ENCODE data around the gene FNDC3B. TPM values are rescaled to one million over a fixed set of nuclear protein-coding genes. Genes with fewer than 3 reads are reported as not detected.

Gene FNDC3B
- total RNA-seq, 1 experiment from 2014 or later = 22.9 TPM

DNA sequence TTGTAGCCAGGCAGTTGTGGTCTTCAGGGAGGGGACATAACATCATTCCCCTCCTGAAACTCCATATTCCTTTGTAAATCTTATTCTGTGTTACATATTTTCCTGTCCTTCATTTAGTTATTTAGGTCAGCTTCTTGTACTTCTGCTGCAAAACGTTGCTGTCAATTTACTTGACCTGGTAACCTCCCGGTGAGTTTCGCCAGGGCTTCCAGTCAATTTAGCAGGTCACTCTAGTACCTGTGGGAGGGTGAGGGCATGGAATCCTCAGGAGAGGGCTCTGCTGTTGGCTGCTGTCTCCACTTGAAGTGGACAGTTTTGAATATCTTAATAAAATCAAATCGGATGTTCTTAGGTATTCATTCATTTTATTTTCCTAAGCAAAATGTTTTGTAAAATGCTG is 29.6 kb downstream of the FNDC3B start:
- in situ Hi-C loops (cut with HindIII; ENCODE audit: low sequenced_read_pairs) = no loop called here
- no peak for DNase-seq (ENCODE audit: low spot score)

- no peak for DNase-seq (ENCODE audit: low spot score)
- in situ Hi-C loops (cut with HindIII; ENCODE audit: low sequenced_read_pairs) = no loop called here
These were observed 30.1 kb downstream of the FNDC3B start for GRCh38 chr3:172069478-172069877.

- in situ Hi-C loops (cut with HindIII; ENCODE audit: low sequenced_read_pairs) = no loop called here
- no peak for DNase-seq (ENCODE audit: low spot score)
These were observed 30.9 kb downstream of the FNDC3B start for GRCh38 chr3:172070269-172070668.

DNA sequence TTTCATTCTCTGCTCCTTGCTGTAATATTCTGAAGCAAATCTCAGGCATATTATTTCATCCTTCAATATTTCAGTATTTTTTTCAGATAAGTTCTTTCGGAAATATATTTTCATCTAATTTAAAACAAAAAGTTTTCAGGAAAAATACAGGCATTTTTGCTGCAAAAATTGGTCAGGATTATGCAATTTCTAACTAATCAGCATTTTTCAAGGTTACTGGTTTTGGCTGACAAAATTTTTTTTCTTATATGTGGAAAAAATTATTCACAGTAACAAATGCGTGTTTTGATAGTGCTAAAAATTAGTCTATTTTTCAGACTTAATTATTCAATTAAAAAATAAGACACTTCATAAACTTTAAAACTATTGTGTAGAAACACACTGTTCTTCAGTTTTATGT is 31.4 kb downstream of the FNDC3B start:
- in situ Hi-C loops (cut with HindIII; ENCODE audit: low sequenced_read_pairs) = no loop called here
- no peak for DNase-seq (ENCODE audit: low spot score)

- in situ Hi-C loops (cut with HindIII; ENCODE audit: low sequenced_read_pairs) = no loop called here
- DNase-seq (ENCODE audit: low spot score) = no peak
These were observed 32.5 kb downstream of the FNDC3B start for GRCh38 chr3:172071780-172072330.

DNA sequence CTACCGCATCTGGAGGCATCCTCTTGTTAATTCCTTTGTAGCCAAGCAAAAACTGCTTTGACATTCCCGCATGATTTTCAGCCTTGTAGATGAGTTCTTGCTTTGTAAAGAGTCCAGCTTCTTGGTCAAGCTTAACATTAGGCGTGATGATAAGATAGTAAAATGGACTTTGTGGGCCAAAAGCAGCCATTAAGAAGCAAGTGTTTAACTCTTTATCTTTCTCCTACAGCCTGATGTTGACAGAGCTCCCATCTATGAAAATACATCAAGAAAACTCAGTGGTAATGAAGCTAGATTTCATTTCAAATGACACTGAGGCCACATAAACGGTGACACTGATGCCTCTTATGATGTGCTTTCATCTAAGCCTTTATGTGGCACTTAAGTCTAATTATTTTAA is 33.2 kb downstream of the FNDC3B start:
- DNase-seq (ENCODE audit: low spot score) = no peak
- in situ Hi-C loops (cut with HindIII; ENCODE audit: low sequenced_read_pairs) = no loop called here

DNA sequence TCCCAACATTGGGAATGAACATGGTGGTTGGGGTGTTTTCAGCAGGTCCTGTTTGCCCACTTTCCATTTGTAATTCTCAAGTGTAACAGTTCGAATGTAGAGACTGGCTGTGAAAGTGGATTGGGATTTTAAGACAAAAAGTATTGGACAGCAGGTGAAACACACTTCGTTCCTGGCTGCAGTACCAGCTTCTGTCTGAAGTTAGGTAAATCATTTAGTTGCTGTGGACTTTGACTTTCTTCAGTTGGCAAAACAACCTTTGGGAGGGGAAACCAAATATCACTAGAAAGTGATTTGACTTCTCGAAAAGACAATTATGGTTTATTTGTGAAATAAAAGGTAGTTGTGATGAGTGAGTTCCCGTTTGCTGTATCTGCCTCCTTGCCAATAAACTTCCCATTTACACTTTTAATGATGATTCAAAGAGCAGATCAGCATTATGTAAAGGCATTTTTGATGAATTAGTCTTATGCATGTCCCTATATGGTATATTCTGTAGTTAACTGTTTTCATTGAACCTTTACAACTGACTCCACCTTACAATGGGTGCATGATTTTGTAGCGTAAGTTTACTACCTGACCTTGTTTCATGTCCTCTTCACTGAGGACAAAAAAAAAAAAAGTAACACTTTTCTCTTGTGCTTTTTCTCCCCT is 34.0 kb downstream of the FNDC3B start:
- DNase-seq (ENCODE audit: low spot score) = no peak
- in situ Hi-C loops (cut with HindIII; ENCODE audit: low sequenced_read_pairs) = no loop called here

DNA sequence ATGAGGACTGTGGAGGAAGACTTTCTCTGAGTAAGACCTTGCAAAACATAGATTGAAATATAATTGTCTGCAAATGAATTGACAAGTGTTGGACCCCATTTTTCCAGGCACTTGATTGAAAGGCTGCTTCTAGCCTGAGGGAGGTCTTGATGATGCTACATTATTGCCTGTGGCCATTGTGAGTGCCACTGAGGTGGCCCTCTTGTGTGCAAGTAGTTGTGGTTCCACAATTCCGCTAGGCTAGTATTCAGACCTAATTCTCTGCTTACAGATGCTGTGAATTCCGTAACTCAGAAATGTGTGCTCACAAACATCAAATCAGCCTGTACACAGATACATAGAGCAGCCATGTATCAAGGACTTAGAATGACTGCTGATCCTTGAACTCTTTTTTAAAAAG is 34.7 kb downstream of the FNDC3B start:
- in situ Hi-C loops (cut with HindIII; ENCODE audit: low sequenced_read_pairs) = no loop called here
- no peak for DNase-seq (ENCODE audit: low spot score)

DNA sequence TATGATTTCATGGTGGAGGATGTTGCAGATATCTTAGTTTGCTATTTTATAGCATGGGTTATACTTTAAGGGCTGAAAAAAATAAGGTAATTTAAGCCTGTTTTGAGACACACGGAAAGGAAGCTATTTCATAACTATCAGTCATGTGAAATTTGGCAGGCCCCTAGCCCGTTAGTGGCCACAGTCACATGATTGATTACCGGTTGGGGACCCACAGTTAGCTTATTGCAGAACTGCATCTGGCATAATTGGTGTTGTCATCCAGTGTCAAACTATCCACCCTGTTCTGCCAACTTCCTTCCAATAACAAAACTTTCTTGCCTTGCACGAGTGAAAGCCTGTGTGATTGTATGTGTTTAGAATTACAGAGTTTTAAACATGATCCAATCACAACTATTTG is 35.2 kb downstream of the FNDC3B start:
- in situ Hi-C loops (cut with HindIII; ENCODE audit: low sequenced_read_pairs) = no loop called here

GRCh38 chr3:172076212-172076611 is 36.8 kb downstream of the FNDC3B start:
- in situ Hi-C loops (cut with HindIII; ENCODE audit: low sequenced_read_pairs) = no loop called here
- DNase-seq (ENCODE audit: low spot score) = no peak

More for the DNA sequence above, 35.2 kb downstream of the FNDC3B start:
- no peak for DNase-seq (ENCODE audit: low spot score)

DNA sequence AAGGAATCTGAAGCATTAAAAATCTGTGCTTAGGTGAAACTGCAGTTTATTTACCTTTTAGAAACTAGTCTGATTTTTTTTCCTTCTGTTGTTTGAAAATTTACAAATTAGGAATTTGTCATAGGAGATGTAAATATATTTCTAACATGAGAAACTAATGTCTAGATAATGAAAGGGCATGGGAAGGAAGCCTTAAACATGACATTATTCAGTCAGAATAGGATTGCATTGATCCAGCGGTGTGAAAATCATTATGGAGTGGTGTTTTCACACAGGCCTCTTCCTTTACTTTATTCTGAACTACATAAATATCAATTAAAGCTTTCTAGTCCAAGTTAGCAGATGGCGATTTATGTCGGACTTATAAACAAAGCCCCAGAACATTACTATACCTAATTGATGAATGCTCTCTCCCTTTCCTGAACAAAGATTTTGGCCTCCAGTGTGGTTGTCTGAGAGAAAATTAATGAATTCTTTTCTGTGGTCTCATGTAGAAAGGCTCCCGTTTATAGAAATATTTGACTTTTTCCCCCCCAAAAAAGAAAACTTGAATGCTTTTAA is 37.9 kb downstream of the FNDC3B start:
- in situ Hi-C loops (cut with HindIII; ENCODE audit: low sequenced_read_pairs) = no loop called here
- DNase-seq (ENCODE audit: low spot score) = no peak

GRCh38 chr3:172078244-172078643 is 38.9 kb downstream of the FNDC3B start:
- in situ Hi-C loops (cut with HindIII; ENCODE audit: low sequenced_read_pairs) = no loop called here
- DNase-seq (ENCODE audit: low spot score) = no peak

- in situ Hi-C loops (cut with HindIII; ENCODE audit: low sequenced_read_pairs) = no loop called here
- no peak for DNase-seq (ENCODE audit: low spot score)
These were observed 39.3 kb downstream of the FNDC3B start for GRCh38 chr3:172078721-172079120.

DNA sequence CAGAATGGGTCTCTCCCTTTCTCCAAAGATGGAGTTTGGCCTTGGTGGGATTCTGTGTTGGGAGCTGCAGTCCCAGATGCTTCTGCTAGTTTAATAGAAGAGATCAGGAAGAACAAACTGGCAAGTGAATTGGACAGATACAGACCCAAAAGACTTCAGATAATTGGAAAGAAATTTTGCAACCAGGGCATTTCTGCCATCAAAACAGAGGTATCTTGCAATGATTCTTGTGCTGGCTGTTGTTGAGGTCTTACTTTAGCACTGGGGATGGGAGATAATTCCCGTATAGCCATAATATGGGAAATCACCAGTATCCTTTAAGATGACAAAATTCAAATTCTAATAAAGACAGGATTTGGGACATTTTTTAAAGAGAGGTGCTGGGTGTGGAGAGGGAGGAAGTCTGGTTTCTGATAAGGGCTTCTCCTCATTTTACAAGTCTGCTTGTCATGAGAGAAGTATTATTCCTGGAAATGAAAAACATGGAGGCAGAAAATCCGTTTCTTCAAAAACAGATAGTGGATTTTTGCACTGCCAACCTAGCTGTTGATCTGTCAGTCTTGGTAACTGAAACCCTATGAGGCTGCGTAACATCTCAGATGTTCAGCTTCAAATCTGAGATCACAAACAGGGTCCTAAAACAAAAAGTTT is 40.1 kb downstream of the FNDC3B start:
- in situ Hi-C loops (cut with HindIII; ENCODE audit: low sequenced_read_pairs) = no loop called here
- no peak for DNase-seq (ENCODE audit: low spot score)

DNA sequence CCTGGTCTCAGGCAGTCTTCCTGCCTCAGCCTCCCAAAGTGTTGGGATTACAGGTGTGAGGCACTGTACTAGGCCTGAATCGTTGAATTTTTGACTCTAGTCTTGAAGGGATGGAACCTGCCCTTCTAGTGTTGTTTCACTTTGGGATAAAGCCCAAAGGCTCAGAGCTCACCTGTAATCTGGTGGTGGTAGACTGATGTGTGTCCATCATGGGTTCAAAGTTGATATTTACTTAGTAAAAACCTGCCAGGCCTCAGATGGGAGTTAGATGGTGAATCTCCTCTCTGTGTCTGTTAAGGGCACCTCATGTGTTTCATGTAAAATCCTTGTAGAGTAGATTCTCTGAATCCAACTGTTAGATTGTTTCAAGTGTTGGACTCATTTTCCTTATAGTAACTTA is 41.1 kb downstream of the FNDC3B start:
- in situ Hi-C loops (cut with HindIII; ENCODE audit: low sequenced_read_pairs) = no loop called here
- no peak for DNase-seq (ENCODE audit: low spot score)

DNA sequence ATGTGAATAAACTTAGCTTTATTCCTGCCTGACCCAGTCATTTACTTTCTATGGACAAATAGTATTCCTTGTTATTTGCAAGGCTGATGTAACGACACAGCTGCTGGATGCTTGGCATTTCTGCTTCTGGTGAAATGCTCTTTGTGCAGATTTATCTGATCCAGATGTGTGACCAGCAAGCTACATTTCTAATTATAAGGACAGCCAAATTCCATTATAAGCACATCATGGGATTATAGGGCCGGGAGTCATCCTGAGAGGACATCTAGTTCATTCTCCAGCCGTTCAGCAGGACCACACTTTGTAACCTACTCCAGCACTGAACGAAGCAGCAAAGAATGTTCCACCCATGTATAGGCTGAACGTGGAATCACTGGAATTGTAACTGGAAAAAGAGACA is 42.9 kb downstream of the FNDC3B start:
- DNase-seq (ENCODE audit: low spot score) = no peak

GRCh38 chr3:172082820-172083513 is 43.6 kb downstream of the FNDC3B start:
- in situ Hi-C loops (cut with HindIII; ENCODE audit: low sequenced_read_pairs) = no loop called here
- DNase-seq (ENCODE audit: low spot score) = no peak

More for the DNA sequence above, 42.9 kb downstream of the FNDC3B start:
- in situ Hi-C loops (cut with HindIII; ENCODE audit: low sequenced_read_pairs) = no loop called here

DNA sequence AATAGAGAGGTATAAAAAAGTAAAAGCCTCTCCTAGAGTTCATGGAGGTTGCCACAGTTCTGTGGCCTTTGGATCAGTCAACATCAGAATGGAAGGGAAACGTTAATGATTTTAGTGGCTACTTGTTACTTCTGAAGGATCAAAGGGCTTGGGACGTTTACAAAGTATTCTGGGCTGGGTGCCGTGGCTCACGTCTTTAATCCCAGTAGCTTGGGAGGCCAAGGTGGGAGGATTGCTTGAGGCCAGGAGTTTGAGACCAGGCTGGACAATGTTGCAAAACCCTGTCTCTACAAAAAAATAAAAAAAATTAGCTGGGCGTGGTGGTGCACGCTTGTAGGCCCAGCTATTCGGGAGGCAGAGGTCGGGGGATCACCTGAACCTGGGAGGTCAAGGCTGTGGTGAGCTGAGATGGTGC is 44.6 kb downstream of the FNDC3B start:
- in situ Hi-C loops (cut with HindIII; ENCODE audit: low sequenced_read_pairs) = no loop called here
- no peak for DNase-seq (ENCODE audit: low spot score)

DNA sequence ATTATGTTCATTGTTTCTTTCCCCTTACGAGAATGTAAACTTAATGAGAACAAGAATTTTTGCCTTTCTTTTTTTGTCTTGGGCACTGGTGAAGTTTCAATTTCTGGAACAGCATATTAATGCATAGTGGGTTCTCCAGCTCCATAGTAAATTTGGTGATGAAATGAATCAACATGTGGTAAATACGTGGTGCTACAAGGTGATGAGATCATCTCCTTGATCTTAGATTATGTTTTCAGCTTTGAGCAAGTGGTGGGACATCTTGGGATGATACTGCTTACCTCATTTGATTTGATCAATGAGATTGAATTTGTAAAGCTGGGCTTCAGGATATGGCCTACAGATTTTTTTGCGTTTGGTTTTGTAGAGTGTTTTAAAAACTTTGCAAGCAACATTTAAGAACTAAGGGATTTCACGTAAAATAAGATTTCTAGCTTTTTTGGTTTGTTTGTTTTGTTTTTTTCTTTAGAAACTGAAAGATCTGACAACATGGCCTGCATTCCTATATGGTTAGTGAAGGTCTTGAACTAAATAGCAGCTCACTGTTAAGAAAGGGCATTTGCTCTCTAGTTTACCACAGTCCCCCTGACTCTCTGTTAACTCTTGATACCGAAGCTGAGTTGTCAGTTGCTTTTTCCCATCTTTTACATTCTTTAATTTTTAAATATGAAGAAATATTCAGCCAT is 45.6 kb downstream of the FNDC3B start:
- in situ Hi-C loops (cut with HindIII; ENCODE audit: low sequenced_read_pairs) = no loop called here
- no peak for DNase-seq (ENCODE audit: low spot score)

- in situ Hi-C loops (cut with HindIII; ENCODE audit: low sequenced_read_pairs) = no loop called here
- DNase-seq (ENCODE audit: low spot score) = no peak
These were observed 46.1 kb downstream of the FNDC3B start for GRCh38 chr3:172085557-172085895.
